PFSK-1 (cell line): ENCODE data around the gene RNF7.

ENCODE experiments used
- FOXP2 ChIP-seq: optimal IDR thresholded peaks from 2 replicates; pipeline ENCODE3; 2011; ENCODE audit warnings: borderline replicate concordance, control low read depth, inconsistent platforms; ENCODE audit not compliant: insufficient read depth; ENCODE audit errors: extremely low read length, extremely low read depth
- POLR2AphosphoS5 ChIP-seq: IDR thresholded peaks from 2 replicates; pipeline ENCODE4 v1.6.1; 2012; ENCODE audit warnings: low read depth, mild to moderate bottlenecking, control low read depth, low read length, moderate library complexity
- SIN3A ChIP-seq: IDR thresholded peaks from 2 replicates; pipeline ENCODE4 v1.6.1; 2012; ENCODE audit warnings: mild to moderate bottlenecking, low read length, moderate library complexity, borderline replicate concordance; ENCODE audit not compliant: insufficient read depth
- TAF1 ChIP-seq: IDR thresholded peaks from 2 replicates; pipeline ENCODE4 v1.6.1; 2012; ENCODE audit warnings: low read length, control low read depth, borderline replicate concordance; ENCODE audit not compliant: insufficient read depth
- TF ChIP-seq, protein P1 (sequence below), 2 experiments: IDR thresholded peaks; 2 replicates each; pipeline versions ENCODE4 v1.6.1 to v1.8.0; 2011 to 2012; ENCODE audit warnings: low read depth in 2 of 2, low read length in 2 of 2, control low read depth in 1 of 2, inconsistent platforms in 1 of 2, mild to moderate bottlenecking in 1 of 2, moderate library complexity in 1 of 2; ENCODE audit not compliant: insufficient read depth in 1 of 2

Gene RNF7

DNA sequence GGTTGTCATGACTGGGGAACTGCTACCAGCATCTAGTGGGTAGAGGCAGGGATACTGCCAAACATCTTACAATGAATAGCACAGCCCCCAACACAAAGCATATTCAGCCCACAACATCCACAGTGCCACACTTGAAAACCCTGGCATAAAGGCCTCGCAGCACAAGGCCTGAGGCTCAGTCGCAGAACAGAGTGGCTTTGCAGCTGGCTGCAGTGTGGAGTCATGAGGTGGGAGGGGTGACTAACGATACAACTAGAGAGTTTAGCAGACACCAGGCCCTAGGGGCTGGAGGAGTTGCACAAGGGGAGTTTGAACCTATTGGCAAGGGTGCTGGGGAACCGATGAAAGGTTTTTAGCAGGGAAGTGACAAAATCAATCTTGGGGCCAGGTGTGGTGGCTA is 57.2 kb downstream of the RNF7 start:
- TF ChIP-seq POLR2AphosphoS5 (no peak), TAF1 (no peak), SIN3A (no peak), FOXP2 (no peak)
- TF ChIP-seq, protein P1, sequence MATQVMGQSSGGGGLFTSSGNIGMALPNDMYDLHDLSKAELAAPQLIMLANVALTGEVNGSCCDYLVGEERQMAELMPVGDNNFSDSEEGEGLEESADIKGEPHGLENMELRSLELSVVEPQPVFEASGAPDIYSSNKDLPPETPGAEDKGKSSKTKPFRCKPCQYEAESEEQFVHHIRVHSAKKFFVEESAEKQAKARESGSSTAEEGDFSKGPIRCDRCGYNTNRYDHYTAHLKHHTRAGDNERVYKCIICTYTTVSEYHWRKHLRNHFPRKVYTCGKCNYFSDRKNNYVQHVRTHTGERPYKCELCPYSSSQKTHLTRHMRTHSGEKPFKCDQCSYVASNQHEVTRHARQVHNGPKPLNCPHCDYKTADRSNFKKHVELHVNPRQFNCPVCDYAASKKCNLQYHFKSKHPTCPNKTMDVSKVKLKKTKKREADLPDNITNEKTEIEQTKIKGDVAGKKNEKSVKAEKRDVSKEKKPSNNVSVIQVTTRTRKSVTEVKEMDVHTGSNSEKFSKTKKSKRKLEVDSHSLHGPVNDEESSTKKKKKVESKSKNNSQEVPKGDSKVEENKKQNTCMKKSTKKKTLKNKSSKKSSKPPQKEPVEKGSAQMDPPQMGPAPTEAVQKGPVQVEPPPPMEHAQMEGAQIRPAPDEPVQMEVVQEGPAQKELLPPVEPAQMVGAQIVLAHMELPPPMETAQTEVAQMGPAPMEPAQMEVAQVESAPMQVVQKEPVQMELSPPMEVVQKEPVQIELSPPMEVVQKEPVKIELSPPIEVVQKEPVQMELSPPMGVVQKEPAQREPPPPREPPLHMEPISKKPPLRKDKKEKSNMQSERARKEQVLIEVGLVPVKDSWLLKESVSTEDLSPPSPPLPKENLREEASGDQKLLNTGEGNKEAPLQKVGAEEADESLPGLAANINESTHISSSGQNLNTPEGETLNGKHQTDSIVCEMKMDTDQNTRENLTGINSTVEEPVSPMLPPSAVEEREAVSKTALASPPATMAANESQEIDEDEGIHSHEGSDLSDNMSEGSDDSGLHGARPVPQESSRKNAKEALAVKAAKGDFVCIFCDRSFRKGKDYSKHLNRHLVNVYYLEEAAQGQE (IDR thresholded peaks at IDR 0.05; ENCODE audit: insufficient read depth in 1 of 2, low read depth in 2 of 2, low read length in 2 of 2): no peak

DNA sequence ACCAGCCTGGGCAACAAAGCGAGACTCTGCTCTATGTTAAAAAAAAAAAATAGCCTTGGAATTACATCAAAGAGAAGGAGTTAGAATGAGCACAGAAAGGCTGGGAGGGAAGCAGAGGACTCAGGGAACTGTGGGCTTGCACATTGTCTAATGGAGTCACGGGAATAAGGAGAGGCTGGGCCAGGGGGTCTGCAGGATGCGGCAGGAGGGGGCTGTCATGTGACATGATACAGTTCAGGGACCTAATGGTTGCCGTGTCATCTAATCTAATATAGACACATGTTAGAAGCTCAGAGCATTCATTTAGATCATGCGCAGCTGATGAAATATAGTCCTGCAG is 57.6 kb downstream of the RNF7 start:
- TF ChIP-seq, protein P1 (IDR thresholded peaks at IDR 0.05; ENCODE audit: insufficient read depth in 1 of 2, low read depth in 2 of 2, low read length in 2 of 2): no peak
- TF ChIP-seq TAF1: no peak
- no peak for TF ChIP-seq POLR2AphosphoS5
- no peak for TF ChIP-seq FOXP2
- no peak for TF ChIP-seq SIN3A

DNA sequence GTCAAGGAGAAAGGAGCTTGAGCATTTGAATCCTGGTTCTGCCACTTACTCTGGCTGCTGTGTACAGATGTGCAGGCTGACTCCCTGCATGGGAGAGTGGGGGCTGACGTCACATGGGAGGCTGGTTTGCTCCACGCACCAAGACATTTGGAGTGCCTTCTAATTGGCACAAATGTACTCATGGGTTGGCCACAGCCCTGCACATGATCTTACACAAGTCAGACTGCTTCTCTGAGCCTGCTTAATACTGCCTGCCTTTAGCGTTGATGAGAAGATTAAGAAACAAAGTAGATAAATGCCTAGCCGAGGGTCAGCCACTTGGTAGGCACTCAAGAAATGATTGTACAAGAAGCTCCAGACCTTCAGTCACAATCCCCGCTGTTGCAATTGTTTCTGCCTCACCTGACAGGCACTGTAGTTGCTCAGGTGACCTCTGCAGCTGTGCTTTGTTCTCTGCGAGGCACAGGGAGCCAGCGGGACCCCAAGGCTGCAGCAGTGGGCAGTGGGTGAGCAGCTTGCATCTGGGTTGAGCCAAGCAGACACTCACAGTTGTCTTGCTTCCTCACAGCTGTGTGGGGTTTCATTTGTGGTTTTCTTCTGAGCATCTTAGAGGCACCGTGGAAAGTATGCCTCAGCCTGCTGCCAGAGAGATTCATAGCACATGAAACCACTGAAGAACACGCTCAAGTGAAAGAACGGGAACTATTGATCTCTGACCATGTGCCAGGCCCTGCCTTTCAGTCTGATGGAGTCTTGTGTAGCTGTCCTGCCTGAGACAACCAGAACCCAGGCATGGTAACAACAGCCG is 58.2 kb downstream of the RNF7 start:
- TF ChIP-seq TAF1 (no peak), POLR2AphosphoS5 (no peak), SIN3A (no peak), FOXP2 (no peak)
- TF ChIP-seq, protein P1 (IDR thresholded peaks at IDR 0.05; ENCODE audit: insufficient read depth in 1 of 2, low read depth in 2 of 2, low read length in 2 of 2): no peak
